Measurements from ENCODE around the gene CSNK1G2.

The CSNK1G2 gene

DNA sequence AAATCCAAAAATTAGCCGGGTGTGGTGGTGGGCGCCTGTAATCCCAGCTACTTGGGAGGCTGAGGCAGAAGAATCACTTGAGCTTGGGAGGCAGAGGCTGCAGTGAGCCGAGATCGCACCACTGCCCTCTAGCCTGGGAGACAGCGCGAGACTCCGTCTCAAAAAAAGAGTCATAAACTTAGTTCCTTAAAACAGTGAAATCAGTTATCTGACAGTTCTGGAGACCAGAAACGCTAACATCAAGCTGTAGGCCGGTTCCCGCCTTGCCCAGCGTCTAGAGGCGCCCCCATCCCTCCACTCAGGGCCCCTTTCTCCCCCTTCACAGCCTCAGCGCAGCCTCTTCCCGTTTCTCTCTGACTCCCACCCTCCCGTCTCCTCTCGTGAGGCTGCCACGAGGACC lies 23.8 kb upstream of the CSNK1G2 start:
- DNase-seq: no peak

GRCh38 chr19:1917926-1918325 lies 23.0 kb upstream of the CSNK1G2 start:
- DNase-seq: no peak

DNA sequence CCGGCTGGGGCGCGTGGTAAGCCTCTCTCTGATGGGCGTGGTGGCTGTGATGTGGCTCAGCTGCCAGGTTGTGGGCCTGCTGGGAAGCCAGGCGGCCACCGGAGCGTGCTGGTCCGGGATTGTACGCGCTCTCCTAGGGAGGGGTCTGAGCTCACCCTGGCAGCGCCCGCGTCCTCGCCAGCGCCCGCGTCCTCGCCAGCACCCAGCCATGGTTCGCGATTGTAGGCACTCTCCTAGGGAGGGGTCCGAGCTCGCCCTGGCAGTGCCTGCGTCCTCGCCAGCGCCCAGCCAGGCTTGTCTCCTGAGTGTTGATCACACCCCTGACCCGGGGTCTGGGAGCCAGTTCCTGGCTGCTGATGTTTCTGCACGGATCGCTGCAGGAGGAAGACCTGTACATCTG lies 22.0 kb upstream of the CSNK1G2 start:
- no peak for DNase-seq

DNA sequence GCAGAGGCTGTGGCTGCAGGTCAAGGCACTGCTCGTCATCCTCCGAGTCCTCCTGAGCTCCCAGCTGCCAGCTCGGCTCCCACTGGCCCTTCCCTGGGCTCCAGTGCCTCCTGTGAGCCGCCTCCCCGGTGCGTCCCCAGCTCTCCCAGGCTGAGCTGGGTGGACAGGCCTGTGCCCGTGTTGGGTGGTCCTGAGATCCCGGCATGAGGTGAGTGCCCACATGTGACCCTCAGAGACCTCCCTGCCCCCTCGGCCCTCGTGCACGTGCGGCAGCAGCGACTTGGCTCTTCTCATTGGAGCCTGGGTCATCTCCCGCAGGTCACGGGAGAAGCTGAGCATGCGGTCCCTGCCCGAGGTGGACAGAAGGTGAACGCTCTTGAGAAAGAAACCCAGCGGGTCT lies 20.3 kb upstream of the CSNK1G2 start:
- no peak for DNase-seq

GRCh38 chr19:1921326-1921725 lies 19.6 kb upstream of the CSNK1G2 start:
- DNase-seq: no peak

GRCh38 chr19:1921825-1922224 lies 19.1 kb upstream of the CSNK1G2 start:
- no peak for DNase-seq

- DNase-seq: no peak
These were observed 18.2 kb upstream of the CSNK1G2 start for GRCh38 chr19:1922803-1923202.

GRCh38 chr19:1923319-1923718 lies 17.7 kb upstream of the CSNK1G2 start:
- DNase-seq: no peak

GRCh38 chr19:1924320-1924961 lies 16.5 kb upstream of the CSNK1G2 start:
- no peak for DNase-seq

GRCh38 chr19:1925544-1925943 lies 15.4 kb upstream of the CSNK1G2 start:
- no peak for DNase-seq

GRCh38 chr19:1929021-1929742 lies 11.8 kb upstream of the CSNK1G2 start:
- DNase-seq: peak; percentile 76

GRCh38 chr19:1931445-1931844 lies 9.5 kb upstream of the CSNK1G2 start:
- DNase-seq: no peak

DNA sequence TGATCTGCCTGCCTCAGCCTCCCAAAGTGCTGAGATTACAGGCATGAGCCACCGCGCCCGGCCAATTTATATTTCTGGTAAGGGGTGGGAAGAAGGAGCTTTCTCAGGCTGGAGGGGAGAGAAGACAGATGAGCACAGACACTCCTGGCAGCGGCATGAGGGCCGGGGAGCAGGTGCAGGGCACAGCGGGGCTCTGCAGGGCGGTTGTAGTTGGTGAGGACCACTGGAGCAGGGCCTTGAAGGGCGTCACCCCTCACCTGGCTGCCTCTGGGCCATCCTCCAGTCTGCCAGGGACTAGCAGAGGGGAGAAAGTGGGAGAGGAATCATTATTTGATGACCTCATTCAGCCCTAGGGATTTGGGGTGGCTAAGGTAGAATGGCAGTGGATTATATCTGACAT lies 8.6 kb upstream of the CSNK1G2 start:
- no peak for DNase-seq

DNA sequence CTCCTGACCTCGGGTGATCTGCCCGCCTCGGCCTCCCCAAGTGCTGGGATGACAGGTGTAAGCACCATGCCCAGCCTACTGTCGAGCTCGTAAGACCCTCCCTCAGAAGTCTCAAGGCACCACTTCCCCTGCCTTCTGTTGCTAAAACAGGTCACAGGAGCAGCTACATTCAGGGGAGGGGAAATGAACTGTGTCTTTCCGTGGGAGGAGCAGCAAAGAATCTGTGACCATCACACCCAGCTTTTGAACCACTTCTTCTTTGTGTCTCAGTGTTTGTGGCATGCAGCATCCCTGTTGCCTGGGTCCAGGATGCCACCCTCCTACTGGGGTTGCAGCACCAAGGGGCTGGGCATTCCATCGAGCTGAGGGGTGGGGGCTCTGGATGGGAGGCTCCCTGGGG lies 7.7 kb upstream of the CSNK1G2 start:
- DNase-seq: no peak

DNA sequence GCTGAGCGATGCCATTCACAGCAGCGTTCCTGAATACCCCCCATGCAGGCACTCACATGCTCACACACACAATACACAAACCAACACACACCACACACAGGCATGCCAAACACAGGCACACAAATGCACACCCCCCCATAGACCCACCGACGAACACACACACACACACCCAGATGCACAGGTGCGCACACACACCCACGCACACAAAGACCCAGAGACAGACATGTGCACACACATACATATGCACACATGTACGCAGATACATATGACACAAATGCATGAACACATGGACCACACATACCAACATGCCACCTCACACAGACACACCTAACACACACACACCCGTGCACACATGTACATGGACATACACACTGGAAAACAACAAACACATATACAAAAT lies 7.0 kb upstream of the CSNK1G2 start:
- no peak for DNase-seq

DNA sequence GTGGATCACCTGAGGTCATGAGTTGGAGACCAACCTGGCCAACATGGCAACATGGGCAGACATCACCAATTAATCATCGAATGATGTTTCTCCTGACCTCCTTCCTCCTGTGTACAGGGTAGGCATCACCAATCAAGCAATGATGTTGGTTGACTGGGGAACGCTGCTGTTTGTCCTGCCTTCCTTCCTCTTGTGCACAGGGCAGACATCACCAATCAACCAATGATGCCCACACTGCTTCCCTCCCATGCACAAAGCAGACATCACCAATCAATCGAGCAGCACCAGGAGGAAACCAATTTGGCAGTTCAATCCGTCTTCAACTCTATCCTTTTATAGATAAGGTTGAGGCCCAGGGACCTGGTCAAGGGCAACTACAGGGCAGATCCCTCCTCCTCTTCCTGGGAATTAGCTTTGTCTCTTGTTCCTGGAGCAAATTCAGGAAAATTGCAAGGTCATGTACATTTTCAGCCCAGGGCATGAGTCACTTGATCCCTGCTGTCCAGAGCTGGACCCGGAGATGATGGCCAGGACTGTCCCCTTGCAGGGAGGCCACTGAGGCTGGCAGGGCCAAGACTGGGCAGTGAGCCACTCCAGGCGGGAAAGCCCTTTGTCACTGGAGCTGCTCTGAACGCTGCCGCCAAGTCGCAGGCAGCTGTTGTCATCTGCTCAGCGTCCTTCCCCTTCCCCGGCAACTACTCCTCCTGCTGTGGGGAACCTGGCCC lies 5.3 kb upstream of the CSNK1G2 start:
- DNase-seq: no peak

- DNase-seq: no peak
These were observed 4.5 kb upstream of the CSNK1G2 start for GRCh38 chr19:1936430-1936829.

DNA sequence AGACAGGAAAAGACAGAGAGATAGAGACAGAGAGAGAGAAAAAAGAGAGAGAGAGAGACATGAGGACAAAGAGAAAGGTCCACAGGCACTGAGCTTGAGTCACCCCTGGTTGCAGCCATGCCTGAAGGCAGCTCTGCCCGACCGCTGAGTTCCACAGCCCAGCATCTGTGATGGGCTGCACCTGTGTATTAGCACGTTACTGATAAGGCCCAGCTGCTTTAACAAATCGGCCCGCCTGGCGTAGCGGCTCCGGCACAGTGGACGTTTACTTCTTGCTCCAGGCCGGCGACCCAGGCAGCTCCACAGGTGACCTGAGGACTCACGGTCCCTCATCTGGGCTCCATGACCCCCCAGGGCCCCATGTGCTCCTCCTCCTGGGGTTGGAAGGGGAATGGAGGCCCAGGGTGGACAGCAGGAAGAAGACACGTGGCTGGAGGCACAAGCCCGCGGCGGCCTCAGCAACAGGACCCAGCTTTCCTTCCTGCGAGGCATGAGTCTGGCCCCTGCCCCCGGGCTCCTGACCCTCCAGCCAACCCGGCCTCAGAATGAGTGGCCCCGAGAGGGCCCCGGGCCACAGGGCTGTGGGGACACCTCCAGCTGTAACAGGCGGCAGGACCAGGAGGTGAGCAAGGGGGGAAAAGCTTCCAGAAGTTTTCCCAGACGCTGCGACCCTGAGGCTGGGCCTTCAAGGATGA lies 3.9 kb upstream of the CSNK1G2 start:
- DNase-seq: no peak

DNA sequence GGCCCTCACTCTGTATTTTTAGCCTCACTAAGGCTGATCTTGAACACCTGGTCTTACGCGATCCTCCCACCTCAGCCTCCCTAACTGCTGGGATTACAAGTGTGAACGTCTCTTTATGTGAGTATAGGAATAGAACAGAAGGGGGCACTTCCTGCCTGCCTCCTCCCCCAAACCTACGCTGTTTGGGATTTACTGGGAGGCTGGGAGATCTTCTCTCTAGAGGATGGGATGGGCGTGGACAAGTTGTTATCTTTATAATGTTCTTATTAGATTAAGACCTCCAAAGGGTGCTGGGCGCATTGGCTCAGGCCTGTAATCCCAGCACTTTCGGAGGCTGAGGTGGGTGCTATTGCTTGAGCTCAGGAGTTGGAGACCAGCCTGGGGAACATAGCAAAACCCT lies 2.9 kb upstream of the CSNK1G2 start:
- DNase-seq: no peak

GRCh38 chr19:1942078-1942933 lies 1.3 kb downstream of the CSNK1G2 start:
- peak; percentile 81 for DNase-seq

GRCh38 chr19:1942934-1943555 lies 2.1 kb downstream of the CSNK1G2 start:
- peak; percentile 27 for DNase-seq

DNA sequence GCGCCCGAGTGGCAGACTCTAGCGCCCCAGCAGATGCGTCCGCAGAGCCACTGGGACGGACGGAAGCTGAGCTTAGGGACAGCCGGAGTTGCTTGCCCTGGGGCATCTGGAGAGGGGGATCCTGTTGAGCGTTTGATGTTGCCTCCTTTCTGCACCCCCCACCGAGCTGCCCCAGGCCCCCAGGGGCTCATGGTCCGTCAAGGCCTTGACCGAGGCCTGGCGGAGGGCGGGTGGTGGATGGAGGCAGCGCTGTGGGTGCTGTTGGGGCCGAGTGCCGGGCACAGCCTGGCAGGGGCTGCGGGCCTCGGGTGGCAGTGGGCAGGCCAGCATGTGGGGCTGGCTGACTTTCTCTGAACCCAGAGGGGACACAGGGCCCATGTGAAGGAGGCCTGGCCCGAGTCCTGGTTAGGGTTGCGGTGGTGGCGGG lies 2.7 kb downstream of the CSNK1G2 start:
- DNase-seq: no peak

Measured in right kidney (tissue), 1 donor.